HT1080 (cell line): ENCODE measurements around the gene R3HDM2. TPM values are rescaled to one million over a fixed set of nuclear protein-coding genes. Genes with fewer than 3 reads are reported as not detected.

Source experiments
- DNase-seq: peaks from one replicate; pipeline ENCODE4 v3.0.0-alpha.2; 2015; ENCODE audit warnings: low read depth
- polyA plus RNA-seq, 2 experiments: library from polyadenylated mRNA; depleted of rRNA; stranded (reverse); fragments of >200 nt; gene quantifications; 2 replicates each; pipeline ENCODE4 v1.2.3, GENCODE V29; 2015
- total RNA-seq: library from RNA; depleted of rRNA; stranded (reverse); fragments of >200 nt; shearing (Covaris generic); gene quantifications from 2 replicates; pipeline ENCODE4 v1.2.3, GENCODE V29; 2014; rRNA removed

R3HDM2 gene
- total RNA-seq = 7.4 and 13.0 TPM in 2 replicates
- polyA plus RNA-seq (2015; cell fraction: cytosol; rRNA removed) = 23.2 and 30.4 TPM in 2 replicates
- 37.5 and 37.7 TPM in 2 replicates for polyA plus RNA-seq (2015; cell fraction: nucleus; rRNA removed)

- peak; percentile 93 for DNase-seq
Observed at GRCh38 chr12:57430931-57431566, at the start of gene R3HDM2. R3HDM2 (minus strand) TSS chr12:57431043; CDS start chr12:57310428, 120,615 bp downstream.

DNA sequence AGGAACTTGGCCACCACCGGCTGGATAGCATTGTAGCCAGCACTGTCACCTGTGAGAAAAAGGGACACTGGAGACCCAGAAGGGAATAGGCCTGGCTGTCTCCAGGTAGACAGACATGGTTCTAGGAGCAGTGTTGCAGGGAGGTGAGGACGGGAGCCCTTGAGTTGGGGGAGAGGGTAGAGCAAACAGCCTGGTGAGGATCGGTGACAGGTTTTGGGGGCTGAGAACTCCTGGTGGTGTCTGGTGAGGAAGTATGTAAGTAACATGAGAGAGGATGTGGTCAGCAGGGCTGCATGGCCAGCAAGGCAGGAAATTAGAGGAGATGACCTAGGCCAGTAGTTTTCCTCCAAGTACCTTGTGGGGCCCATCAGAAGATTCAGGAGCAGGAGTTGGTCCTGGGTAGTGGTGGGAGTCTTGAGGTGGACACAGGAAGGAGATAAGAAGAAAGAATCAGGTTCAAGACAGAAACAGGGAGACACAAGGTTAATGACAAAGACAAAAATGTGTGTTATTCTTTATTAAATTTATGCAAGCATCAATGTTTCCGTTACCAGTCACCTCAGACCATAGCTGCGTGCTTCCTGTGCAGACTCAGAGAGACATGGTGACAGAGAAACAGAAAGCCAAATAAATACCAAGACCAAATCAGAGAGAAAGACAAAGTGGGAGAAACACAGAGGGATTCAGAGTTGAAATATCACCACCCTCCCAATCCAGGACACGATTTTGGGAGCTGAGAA lies 48.7 kb upstream of the R3HDM2 start, which contains the start of gene ARHGAP9:
Gene ARHGAP9 (minus strand): TSS at position 491 of the 740 bp plus-strand sequence. CDS start 460 bp downstream, at position 31.
- DNase-seq = peak; percentile 75

DNA sequence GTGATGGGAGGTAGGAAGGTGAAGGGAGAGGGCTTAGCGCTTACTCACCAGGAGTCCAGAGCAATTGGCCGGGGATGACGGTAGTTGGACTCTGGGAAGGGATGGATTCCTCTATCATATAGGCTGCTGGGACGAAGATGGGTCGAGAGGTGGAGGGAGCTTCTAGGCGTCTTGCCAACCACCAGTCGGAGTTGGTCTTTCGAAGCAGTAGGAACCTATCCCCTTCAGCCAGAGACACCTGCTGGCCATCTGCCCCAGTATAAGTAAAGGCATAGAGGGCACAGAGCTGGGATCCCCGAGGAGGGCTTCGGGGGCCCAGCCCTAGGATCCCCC lies 48.2 kb upstream of the R3HDM2 start:
- DNase-seq = no peak

DNA sequence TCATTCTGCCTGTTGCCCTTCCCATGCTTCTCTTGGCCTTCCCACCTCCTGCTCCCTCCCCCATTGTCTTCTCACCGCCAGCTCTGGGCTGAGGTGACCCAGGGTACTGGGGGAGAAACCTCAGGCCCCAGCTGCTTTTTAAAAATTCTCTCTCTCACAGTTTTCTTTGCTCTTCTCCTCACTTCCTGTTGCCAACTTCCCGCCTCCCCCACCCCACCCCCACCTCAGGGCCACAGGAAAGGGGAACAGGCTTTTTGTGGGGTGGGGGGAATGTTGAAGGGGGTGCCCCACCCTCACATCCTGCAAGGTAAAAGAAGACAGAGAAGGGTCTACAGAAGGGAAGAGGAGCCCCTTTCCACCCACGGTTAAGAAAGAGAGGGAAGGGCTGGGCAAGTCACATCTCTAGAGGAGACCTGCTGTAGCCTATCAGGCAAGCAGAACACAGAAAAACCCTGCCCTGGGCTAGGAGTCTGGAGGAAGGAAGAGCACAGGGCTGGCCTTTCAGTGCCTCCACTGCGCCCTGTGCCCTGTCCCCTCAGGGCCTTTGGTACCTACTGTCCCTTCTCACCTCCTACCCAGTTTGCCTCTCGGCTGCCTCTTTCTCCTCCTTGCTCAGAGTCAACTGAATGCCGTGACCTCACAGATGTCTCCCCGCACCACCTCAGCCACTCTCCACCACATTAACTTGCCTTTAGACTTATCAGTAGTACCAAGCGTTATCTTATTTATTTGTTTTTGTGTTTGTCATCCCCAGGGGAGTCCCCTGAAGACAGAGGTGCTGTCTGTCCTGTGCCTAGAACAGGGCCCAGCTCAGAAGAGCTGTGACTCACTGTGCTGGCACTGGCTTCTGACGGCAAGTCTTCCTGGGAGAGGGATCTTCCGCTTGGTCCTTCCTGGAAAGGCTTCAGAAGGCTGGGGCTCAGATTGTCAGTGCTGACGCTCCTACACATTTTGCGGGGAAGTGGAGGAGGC lies 47.2 kb upstream of the R3HDM2 start:
- no peak for DNase-seq

GRCh38 chr12:57476993-57477709 lies 46.3 kb upstream of the R3HDM2 start:
- no peak for DNase-seq

GRCh38 chr12:57476162-57476992 lies 45.5 kb upstream of the R3HDM2 start:
- DNase-seq = no peak

- no peak for DNase-seq
Observed at GRCh38 chr12:57475271-57476161, 44.7 kb upstream of the R3HDM2 start.

GRCh38 chr12:57474862-57475261 lies 44.0 kb upstream of the R3HDM2 start:
- DNase-seq = no peak

DNA sequence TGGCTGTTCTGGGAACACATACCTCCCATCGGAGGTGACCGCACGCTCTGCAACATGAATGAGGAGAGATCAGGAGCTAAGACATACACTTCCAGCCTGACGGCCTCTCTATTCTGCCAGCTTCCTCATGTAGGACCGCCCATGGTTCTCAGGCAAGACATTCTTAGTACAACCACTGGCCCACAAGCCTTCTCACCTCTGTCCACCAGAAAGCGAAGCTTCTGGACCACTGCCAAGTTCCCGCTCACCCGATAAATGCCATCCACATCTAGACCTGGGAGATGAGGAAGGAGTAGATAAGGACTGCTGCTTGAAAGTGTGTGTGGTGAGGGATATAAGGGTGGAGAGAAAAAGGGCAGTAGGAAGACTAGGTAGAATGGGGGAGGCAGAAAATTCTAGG lies 43.6 kb upstream of the R3HDM2 start:
- no peak for DNase-seq

DNA sequence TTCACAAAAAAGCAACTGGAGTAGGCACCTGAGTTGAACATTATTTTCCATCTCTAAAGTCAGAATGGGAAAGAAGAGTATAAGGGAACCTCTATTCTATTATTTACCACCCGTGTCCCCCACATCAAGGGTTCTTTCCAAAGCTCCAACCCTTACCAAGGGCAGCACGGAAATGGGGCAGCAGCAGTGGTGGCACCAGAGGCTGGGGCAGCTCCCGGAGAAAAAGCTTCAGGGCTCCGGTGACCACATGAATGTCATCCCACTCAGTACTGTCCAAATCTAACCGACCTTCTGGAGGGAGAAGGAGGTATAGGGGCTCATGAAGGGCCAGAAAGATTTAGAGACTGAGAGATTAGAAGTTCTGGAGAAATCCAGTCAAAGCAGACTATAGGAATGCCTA lies 43.0 kb upstream of the R3HDM2 start:
- DNase-seq = no peak

DNA sequence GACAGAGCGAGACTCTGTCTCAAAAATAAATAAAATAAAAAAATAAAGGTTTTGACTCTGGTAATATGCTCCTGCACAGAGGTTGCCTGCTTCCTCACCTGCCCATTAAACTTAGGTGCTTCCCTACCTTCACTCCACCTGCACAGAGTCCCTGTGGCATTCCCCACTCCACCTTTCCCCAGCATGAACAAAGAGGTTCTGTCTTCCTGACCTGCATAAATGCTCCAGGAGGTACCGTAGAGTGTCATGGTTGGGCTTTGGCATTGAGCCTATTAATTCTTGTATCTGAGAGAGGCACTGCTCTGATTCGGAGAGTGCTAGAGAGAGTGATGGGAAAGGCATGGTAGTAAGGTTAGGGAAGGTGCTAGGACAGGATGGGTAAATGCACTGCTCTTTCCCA lies 42.5 kb upstream of the R3HDM2 start:
- DNase-seq = no peak

- DNase-seq = no peak
Observed at GRCh38 chr12:57472391-57472790, 41.5 kb upstream of the R3HDM2 start.

DNA sequence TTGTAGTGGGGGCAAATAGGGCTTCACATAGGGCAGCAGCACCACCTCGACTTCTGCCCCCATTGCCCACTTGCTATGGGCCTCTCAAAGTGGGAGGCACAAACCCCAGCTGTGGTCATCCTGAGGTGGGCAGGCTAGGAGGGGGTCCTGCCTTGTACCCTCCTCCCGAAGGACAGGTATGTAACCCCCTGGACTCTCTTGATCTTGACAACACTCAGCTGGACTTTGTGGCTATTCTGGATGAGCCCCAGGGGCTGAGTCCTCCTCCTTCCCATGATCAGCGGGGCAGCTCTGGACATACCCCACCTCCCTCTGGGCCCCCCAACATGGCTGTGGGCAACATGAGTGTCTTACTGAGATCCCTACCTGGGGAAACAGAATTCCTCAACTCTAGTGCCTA lies 40.8 kb upstream of the R3HDM2 start:
- no peak for DNase-seq

DNA sequence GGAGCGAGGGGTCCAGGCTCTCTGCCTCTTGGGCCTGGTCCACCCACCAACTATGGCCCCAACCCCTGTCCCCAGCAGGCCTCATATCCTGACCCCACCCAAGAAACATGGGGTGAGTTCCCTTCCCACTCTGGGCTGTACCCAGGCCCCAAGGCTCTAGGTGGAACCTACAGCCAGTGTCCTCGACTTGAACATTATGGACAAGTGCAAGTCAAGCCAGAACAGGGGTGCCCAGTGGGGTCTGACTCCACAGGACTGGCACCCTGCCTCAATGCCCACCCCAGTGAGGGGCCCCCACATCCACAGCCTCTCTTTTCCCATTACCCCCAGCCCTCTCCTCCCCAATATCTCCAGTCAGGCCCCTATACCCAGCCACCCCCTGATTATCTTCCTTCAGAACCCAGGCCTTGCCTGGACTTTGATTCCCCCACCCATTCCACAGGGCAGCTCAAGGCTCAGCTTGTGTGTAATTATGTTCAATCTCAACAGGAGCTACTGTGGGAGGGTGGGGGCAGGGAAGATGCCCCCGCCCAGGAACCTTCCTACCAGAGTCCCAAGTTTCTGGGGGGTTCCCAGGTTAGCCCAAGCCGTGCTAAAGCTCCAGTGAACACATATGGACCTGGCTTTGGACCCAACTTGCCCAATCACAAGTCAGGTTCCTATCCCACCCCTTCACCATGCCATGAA lies 40.3 kb upstream of the R3HDM2 start:
- no peak for DNase-seq

DNA sequence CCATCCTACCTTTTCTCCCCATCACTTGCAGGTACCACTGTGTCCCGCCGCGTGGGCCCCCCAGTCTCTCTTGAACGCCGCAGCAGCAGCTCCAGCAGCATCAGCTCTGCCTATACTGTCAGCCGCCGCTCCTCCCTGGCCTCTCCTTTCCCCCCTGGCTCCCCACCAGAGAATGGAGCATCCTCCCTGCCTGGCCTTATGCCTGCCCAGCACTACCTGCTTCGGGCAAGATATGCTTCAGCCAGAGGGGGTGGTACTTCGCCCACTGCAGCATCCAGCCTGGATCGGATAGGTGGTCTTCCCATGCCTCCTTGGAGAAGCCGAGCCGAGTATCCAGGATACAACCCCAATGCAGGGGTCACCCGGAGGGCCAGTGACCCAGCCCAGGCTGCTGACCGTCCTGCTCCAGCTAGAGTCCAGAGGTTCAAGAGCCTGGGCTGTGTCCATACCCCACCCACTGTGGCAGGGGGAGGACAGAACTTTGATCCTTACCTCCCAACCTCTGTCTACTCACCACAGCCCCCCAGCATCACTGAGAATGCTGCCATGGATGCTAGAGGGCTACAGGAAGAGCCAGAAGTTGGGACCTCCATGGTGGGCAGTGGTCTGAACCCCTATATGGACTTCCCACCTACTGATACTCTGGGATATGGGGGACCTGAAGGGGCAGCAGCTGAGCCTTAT lies 39.6 kb upstream of the R3HDM2 start:
- no peak for DNase-seq

DNA sequence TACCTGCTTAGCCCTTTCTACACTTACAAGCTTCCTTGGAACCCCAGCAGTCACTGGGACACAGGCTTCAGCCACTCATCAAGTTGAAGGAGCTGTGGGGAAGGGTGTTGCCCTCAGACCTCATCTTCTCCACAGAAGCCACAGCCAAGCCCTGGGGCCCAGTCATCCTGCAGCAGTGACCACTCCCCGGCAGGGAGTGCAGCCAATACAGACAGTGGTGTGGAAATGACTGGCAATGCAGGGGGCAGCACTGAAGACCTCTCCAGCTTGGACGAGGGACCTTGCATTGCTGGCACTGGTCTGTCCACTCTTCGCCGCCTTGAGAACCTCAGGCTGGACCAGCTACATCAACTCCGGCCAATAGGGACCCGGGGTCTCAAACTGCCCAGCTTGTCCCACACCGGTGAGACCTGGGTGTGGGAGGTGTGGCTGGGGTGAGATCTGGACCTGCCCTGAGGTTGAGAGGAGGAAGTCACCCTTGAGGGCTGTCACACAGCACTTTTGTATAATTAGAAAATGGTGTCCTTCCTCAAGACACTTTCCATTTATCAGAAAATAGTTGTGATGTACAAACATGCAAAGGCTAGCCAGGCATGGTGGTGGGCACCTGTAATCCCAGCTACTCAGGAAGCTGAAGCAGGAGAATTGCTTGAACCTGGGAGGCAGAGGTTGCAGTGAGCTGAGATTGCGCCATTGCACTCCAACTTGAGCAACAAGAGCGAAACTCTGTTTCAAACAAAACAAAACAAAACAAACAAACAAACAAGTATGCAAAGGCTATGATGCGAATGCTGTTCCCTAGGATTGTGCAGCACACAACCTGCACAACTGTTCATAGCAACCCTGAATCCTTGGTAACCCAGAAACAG lies 38.7 kb upstream of the R3HDM2 start:
- no peak for DNase-seq

- DNase-seq = no peak
Observed at GRCh38 chr12:57467915-57468314, 37.1 kb upstream of the R3HDM2 start.
